ENCODE measurements around the gene KCNMB3. TPM values are rescaled to one million over a fixed set of nuclear protein-coding genes. Genes with fewer than 3 reads are reported as not detected.

The KCNMB3 gene
- polyA plus RNA-seq, 1 donor from 2014 or later = 0.16 TPM

- H3K27ac ChIP-seq (ENCODE audit: low read length) = no peak overlapping the region
- H3K9me2 ChIP-seq (ENCODE audit: insufficient read depth, low read length) = no peaks in the 10 kb centered on the region
- H3K9me3 ChIP-seq (ENCODE audit: low read length) = no peaks in the 10 kb centered on the region
- H3F3A ChIP-seq (ENCODE audit: insufficient read depth, low read length, poor library complexity, severe bottlenecking) = no peaks in the 10 kb centered on the region
- H3K36me3 ChIP-seq (ENCODE audit: insufficient read depth, low read length) = no peaks in the 10 kb centered on the region
- no peaks in the 10 kb centered on the region for H3K79me2 ChIP-seq (replicated peaks; ENCODE audit: insufficient read depth, low read length)
- H3K27me3 ChIP-seq (ENCODE audit: insufficient read depth, low read depth, low read length) = no peaks in the 10 kb centered on the region
- no peaks in the 10 kb centered on the region for H4K20me1 ChIP-seq (ENCODE audit: insufficient read depth)
- no peak overlapping the region for H3K4me2 ChIP-seq (ENCODE audit: low read length)
- no peak for TF ChIP-seq SMC3 (conservative IDR thresholded peaks at IDR 0.05; ENCODE audit: poor library complexity)
- TF ChIP-seq POLR2AphosphoS5 (IDR thresholded peaks at IDR 0.05) = no peak
- no peak for TF ChIP-seq TAF1 (IDR thresholded peaks at IDR 0.05; ENCODE audit: low read depth)
- TF ChIP-seq REST (IDR thresholded peaks at IDR 0.05; ENCODE audit: borderline replicate concordance) = no peak
- H3K4me3 ChIP-seq (ENCODE audit: low read length) = no peak overlapping the region
- H3K9ac ChIP-seq (ENCODE audit: low read length) = no peak overlapping the region
- no peak overlapping the region for H2AFZ ChIP-seq (ENCODE audit: low read depth, low read length)
Measured at GRCh38 chr3:179288845-179289244, 37.9 kb upstream of the KCNMB3 start.

DNA sequence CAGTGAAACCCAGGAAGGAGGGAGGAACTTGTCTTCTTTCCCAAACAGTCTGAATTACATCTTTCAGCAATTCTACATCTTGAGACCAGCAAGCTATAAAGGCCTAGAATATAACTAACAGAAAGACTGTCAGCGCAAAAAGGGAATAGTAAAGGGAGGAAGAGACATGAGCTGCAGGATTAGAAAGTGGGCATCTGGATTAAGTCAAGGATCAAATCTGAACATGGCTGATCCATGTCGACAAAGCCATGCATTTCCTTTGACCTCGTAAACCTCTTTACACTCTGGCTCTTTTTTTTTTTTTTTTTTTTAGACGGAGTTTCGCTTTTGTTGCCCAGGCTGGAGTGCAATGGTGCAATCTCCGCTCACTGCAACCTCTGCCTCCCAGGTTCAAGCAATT, 35.4 kb upstream of the KCNMB3 start:
- Histone ChIP-seq H3K9me3 (ENCODE audit: low read length) (no peaks in the 10 kb centered on the region), H3K9ac (ENCODE audit: low read length) (no peak overlapping the region), H3K27ac (ENCODE audit: low read length) (no peak overlapping the region), H3F3A (ENCODE audit: insufficient read depth, low read length, poor library complexity, severe bottlenecking) (no peaks in the 10 kb centered on the region), H3K36me3 (ENCODE audit: insufficient read depth, low read length) (no peaks in the 10 kb centered on the region), H3K79me2 (replicated peaks; ENCODE audit: insufficient read depth, low read length) (no peaks in the 10 kb centered on the region), H3K4me3 (ENCODE audit: low read length) (no peak overlapping the region), H2AFZ (ENCODE audit: low read depth, low read length) (no peak overlapping the region), H3K27me3 (ENCODE audit: insufficient read depth, low read depth, low read length) (no peaks in the 10 kb centered on the region), H3K4me2 (ENCODE audit: low read length) (no peak overlapping the region), H3K9me2 (ENCODE audit: insufficient read depth, low read length) (no peaks in the 10 kb centered on the region), H4K20me1 (ENCODE audit: insufficient read depth) (no peaks in the 10 kb centered on the region)
- TF ChIP-seq, protein P1, sequence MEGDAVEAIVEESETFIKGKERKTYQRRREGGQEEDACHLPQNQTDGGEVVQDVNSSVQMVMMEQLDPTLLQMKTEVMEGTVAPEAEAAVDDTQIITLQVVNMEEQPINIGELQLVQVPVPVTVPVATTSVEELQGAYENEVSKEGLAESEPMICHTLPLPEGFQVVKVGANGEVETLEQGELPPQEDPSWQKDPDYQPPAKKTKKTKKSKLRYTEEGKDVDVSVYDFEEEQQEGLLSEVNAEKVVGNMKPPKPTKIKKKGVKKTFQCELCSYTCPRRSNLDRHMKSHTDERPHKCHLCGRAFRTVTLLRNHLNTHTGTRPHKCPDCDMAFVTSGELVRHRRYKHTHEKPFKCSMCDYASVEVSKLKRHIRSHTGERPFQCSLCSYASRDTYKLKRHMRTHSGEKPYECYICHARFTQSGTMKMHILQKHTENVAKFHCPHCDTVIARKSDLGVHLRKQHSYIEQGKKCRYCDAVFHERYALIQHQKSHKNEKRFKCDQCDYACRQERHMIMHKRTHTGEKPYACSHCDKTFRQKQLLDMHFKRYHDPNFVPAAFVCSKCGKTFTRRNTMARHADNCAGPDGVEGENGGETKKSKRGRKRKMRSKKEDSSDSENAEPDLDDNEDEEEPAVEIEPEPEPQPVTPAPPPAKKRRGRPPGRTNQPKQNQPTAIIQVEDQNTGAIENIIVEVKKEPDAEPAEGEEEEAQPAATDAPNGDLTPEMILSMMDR (IDR thresholded peaks at IDR 0.05; ENCODE audit: poor library complexity, severe bottlenecking) = no peak
- TF ChIP-seq RAD21 (conservative IDR thresholded peaks at IDR 0.05) = no peak
- TF ChIP-seq EP300 (conservative IDR thresholded peaks at IDR 0.05; ENCODE audit: poor library complexity, severe bottlenecking) = no peak
- TF ChIP-seq REST (IDR thresholded peaks at IDR 0.05; ENCODE audit: borderline replicate concordance) = no peak
- TF ChIP-seq EZH2 (IDR thresholded peaks at IDR 0.05; ENCODE audit: borderline replicate concordance, insufficient read depth, low read length, poor library complexity, severe bottlenecking) = no peak
- TF ChIP-seq SMC3 (conservative IDR thresholded peaks at IDR 0.05; ENCODE audit: poor library complexity) = no peak
- TF ChIP-seq TAF1 (IDR thresholded peaks at IDR 0.05; ENCODE audit: low read depth) = no peak
- TF ChIP-seq POLR2AphosphoS5 (IDR thresholded peaks at IDR 0.05) = no peak
- no peak for TF ChIP-seq MXI1 (conservative IDR thresholded peaks at IDR 0.05; ENCODE audit: poor library complexity, severe bottlenecking)

All from neural cell (in vitro differentiated cells).